CD14-positive monocyte (primary cell): Measurements from ENCODE around the gene FRAS1. TPM values are rescaled to one million over a fixed set of nuclear protein-coding genes. Genes with fewer than 3 reads are reported as not detected.
"Not testable (repeated sequence)": the region's sequence is repeated elsewhere in the genome, so short reads cannot be mapped to it uniquely, and the experiment has no call there.

ENCODE experiments used
- DNase-seq, 3 donors: peaks; one replicate each; pipeline ENCODE4 v3.0.0-alpha.2; 2011 to 2022
- H2AFZ ChIP-seq: 2 replicates; pipeline ENCODE4 v1.6.0; 2012; ENCODE audit warnings: mild to moderate bottlenecking, low read depth, low read length, inconsistent platforms; ENCODE audit not compliant: insufficient read depth, poor library complexity, severe bottlenecking
- H3K27ac ChIP-seq, 2 donors: 1 replicate in 1 of 2; 2 replicates in 1 of 2; pipeline ENCODE4 v1.5.1; 2012 to 2013; ENCODE audit warnings: low read length in 2 of 2, control low read depth in 1 of 2, inconsistent platforms in 1 of 2, low read depth in 1 of 2, mild to moderate bottlenecking in 1 of 2
- H3K27me3 ChIP-seq, 2 donors: one replicate each; pipeline versions ENCODE4 v1.6.0 to v1.6.1; 2011 to 2013; ENCODE audit warnings: low read length in 2 of 2; ENCODE audit not compliant: control insufficient read depth in 2 of 2, insufficient read depth in 2 of 2
- H3K36me3 ChIP-seq, 2 donors: replicated peaks in 1 of 2; 1 replicate in 1 of 2; 2 replicates in 1 of 2; pipeline versions ENCODE4 v1.5.1 to v1.6.1; 2012 to 2013; ENCODE audit warnings: low read length in 2 of 2, control low read depth in 1 of 2, inconsistent platforms in 1 of 2, mild to moderate bottlenecking in 1 of 2; ENCODE audit not compliant: insufficient read depth in 2 of 2, control insufficient read depth in 1 of 2
- H3K4me1 ChIP-seq, 2 donors: 1 replicate in 1 of 2; 2 replicates in 1 of 2; pipeline versions ENCODE4 v1.5.1 to v1.6.1; 2012 to 2013; ENCODE audit warnings: low read length in 2 of 2, control low read depth in 1 of 2, inconsistent platforms in 1 of 2, mild to moderate bottlenecking in 1 of 2, moderate library complexity in 1 of 2; ENCODE audit not compliant: insufficient read depth in 2 of 2, control insufficient read depth in 1 of 2
- H3K4me2 ChIP-seq: replicated peaks from 2 replicates; pipeline ENCODE3; 2012; ENCODE audit warnings: low read length, moderate library complexity, mild to moderate bottlenecking; ENCODE audit not compliant: poor library complexity, severe bottlenecking; ENCODE audit errors: extremely low read depth
- H3K4me3 ChIP-seq, 3 experiments: fragments of 200-600 bp in 1 of 3; sonication (generic) in 1 of 3; replicated peaks in 1 of 3; 1 replicate in 2 of 3; 2 replicates in 1 of 3; pipeline ENCODE4 v1.5.1; 2011 to 2013; ENCODE audit warnings: low read length in 3 of 3, mild to moderate bottlenecking in 3 of 3, control low read depth in 2 of 3, low read depth in 2 of 3, inconsistent platforms in 1 of 3, moderate library complexity in 1 of 3
- H3K79me2 ChIP-seq: 2 replicates; pipeline ENCODE4 v1.6.0; 2012; ENCODE audit warnings: mild to moderate bottlenecking, control low read depth, inconsistent platforms, low read length, moderate library complexity; ENCODE audit not compliant: insufficient read depth
- H3K9ac ChIP-seq: 2 replicates; pipeline ENCODE4 v1.6.0; 2017; ENCODE audit warnings: low read length, mild to moderate bottlenecking; ENCODE audit not compliant: insufficient read depth, poor library complexity, severe bottlenecking
- H3K9me3 ChIP-seq, 2 donors: replicated peaks in 1 of 2; 1 replicate in 1 of 2; 2 replicates in 1 of 2; pipeline versions ENCODE4 v1.5.1 to v1.6.1; 2012 to 2013; ENCODE audit warnings: low read length in 2 of 2, control low read depth in 1 of 2; ENCODE audit not compliant: control insufficient read depth in 1 of 2, insufficient read depth in 1 of 2
- H4K20me1 ChIP-seq: 2 replicates; pipeline ENCODE4 v1.6.0; 2012; ENCODE audit warnings: mild to moderate bottlenecking, low read length, control low read depth, moderate library complexity; ENCODE audit not compliant: insufficient read depth
- H3K27ac Mint-ChIP-seq, 7 donors: one replicate each; pipeline ENCODE4 v1.8.0; 2020; ENCODE audit warnings: mild to moderate bottlenecking in 7 of 7, mixed read lengths in 7 of 7, moderate library complexity in 6 of 7, inconsistent platforms in 2 of 7
- H3K27me3 Mint-ChIP-seq, 3 donors: one replicate each; pipeline ENCODE4 v1.8.0; 2021 to 2022; ENCODE audit warnings: low read depth in 3 of 3, mild to moderate bottlenecking in 3 of 3, mixed read lengths in 3 of 3, moderate library complexity in 3 of 3, inconsistent platforms in 1 of 3
- H3K36me3 Mint-ChIP-seq, 2 donors: one replicate each; pipeline ENCODE4 v1.8.0; 2020; ENCODE audit warnings: mixed read lengths in 2 of 2, inconsistent platforms in 1 of 2, mild to moderate bottlenecking in 1 of 2
- H3K4me1 Mint-ChIP-seq: one replicate; pipeline ENCODE4 v1.8.0; 2020; ENCODE audit warnings: mild to moderate bottlenecking, mixed read lengths
- H3K4me3 Mint-ChIP-seq, 2 donors: one replicate each; pipeline ENCODE4 v1.8.0; 2020; ENCODE audit warnings: mild to moderate bottlenecking in 2 of 2, mixed read lengths in 2 of 2, moderate library complexity in 1 of 2
- H3K9me3 Mint-ChIP-seq, 7 donors: one replicate each; pipeline ENCODE4 v1.8.0; 2020 to 2022; ENCODE audit warnings: mixed read lengths in 7 of 7, mild to moderate bottlenecking in 6 of 7, moderate library complexity in 6 of 7, inconsistent platforms in 2 of 7
- WGBS: methylation state at CpG from one replicate; pipeline ENCODE4 v1.1.5; 2013; ENCODE audit warnings: missing lambda C conversion rate; ENCODE audit not compliant: insufficient coverage; 5-methylcytosine and 5-hydroxymethylcytosine counted together
- intact Hi-C, 2 donors: fragments of 100-400 bp; cut with micrococcal nuclease; formaldehyde crosslinking; loops; one replicate each; pipeline versions ENCODE4 v1.15.0 to v1.15.1; 2023
- polyA plus RNA-seq, 3 donors: library from polyadenylated mRNA; depleted of rRNA in 1 of 3; unstranded in 2 of 3; stranded (reverse) in 1 of 3; fragments of 300-500 nt in 2 of 3; fragments of >200 nt in 1 of 3; fragmentation: Illumina TruSeq in 2 of 3; gene quantifications; 1 replicate in 2 of 3; 2 replicates in 1 of 3; pipeline ENCODE4 v1.2.3, GENCODE V29; 2012 to 2021
- TF ChIP-seq, protein P1 (sequence below): fragments of 200-600 bp; IDR thresholded peaks from one replicate; pipeline ENCODE4 v1.8.0; 2022; ENCODE audit warnings: antibody characterized with exemption, mild to moderate bottlenecking

The FRAS1 gene
- polyA plus RNA-seq, 3 donors = not detected

DNA sequence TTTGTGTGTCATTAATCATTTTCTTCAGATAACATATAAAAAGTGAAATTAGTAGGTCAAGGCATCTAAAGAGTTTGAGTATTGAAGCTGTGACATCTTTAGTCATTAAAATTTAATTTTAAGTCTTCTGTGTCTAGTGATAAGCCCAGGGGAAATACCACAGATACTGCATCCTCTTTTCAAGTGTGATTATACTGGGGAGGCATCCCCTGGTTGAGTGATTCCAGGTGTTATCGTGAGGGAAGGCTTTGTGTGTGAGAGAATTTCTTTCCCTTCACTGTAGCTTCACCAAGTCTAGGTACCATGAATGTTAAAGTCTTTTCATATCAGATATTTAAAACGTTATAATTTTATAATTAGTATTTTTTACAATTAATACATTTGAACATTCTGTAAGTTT is 193.4 kb downstream of the FRAS1 start:
- H3K9me3 ChIP-seq = peaks cover 15 to 19% of the 10 kb centered on the region in 2 donors
- Mint-ChIP-seq H3K36me3 (no peaks in the 10 kb centered on the region), H3K27ac (peak overlapping the region in 1 of 7 donors; percentile 11), H3K4me1 (no peaks in the 10 kb centered on the region), H3K4me3 (no peak overlapping the region), H3K9me3 (peaks cover 11 to 23% (median 14%) of the 10 kb centered on the region in 7 donors), H3K27me3 (peaks cover 0 to 3% (median 1%) of the 10 kb centered on the region in 3 donors)
- no peaks in the 10 kb centered on the region for H3K36me3 ChIP-seq
- intact Hi-C loops = no loop called here
- no peaks in the 10 kb centered on the region for H3K79me2 ChIP-seq
- H3K27ac ChIP-seq = no peak overlapping the region
- H3K4me3 ChIP-seq = no peak overlapping the region
- H3K9ac ChIP-seq = no peak overlapping the region
- H2AFZ ChIP-seq = no peak overlapping the region
- no peak overlapping the region for H3K4me2 ChIP-seq
- H3K4me1 ChIP-seq = no peaks in the 10 kb centered on the region
- no peaks in the 10 kb centered on the region for H3K27me3 ChIP-seq
- DNase-seq = no peak
- TF ChIP-seq, protein P1, sequence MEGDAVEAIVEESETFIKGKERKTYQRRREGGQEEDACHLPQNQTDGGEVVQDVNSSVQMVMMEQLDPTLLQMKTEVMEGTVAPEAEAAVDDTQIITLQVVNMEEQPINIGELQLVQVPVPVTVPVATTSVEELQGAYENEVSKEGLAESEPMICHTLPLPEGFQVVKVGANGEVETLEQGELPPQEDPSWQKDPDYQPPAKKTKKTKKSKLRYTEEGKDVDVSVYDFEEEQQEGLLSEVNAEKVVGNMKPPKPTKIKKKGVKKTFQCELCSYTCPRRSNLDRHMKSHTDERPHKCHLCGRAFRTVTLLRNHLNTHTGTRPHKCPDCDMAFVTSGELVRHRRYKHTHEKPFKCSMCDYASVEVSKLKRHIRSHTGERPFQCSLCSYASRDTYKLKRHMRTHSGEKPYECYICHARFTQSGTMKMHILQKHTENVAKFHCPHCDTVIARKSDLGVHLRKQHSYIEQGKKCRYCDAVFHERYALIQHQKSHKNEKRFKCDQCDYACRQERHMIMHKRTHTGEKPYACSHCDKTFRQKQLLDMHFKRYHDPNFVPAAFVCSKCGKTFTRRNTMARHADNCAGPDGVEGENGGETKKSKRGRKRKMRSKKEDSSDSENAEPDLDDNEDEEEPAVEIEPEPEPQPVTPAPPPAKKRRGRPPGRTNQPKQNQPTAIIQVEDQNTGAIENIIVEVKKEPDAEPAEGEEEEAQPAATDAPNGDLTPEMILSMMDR = no peak
- WGBS = no CpG with 5 or more reads among the region's 2 CpGs
- H4K20me1 ChIP-seq = no peaks in the 10 kb centered on the region

DNA sequence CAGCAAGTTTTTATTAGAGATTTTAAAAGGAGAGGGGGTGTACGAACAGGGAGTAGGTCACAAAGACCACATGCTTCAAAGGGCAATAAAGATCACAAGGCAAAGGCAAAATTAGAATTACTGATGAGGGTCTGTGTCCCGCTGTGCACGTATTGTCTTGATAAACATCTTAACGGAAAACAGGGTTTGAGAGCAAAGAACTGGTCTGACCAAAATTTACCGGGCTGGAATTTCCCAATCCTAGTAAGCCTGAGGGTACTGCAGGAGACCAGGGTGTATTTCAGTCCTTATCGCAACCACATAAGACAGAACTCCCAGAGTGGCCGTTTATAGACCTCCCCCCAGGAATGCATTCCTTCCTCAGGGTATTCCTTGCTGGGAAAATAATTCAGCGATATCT is 195.7 kb downstream of the FRAS1 start:
- H3K36me3 ChIP-seq, H3K4me2 ChIP-seq, H3K27me3 ChIP-seq, H3K27ac Mint-ChIP-seq, intact Hi-C loops, H3K36me3 Mint-ChIP-seq, H3K4me3 Mint-ChIP-seq, H3K27me3 Mint-ChIP-seq, H3K4me1 Mint-ChIP-seq, H4K20me1 ChIP-seq, H3K27ac ChIP-seq, H3K4me3 ChIP-seq, H3K79me2 ChIP-seq, H3K9ac ChIP-seq, H2AFZ ChIP-seq, DNase-seq, H3K4me1 ChIP-seq: not testable (repeated sequence)
- H3K9me3 ChIP-seq = peaks cover 15 to 19% of the 10 kb centered on the region in 2 donors
- WGBS = 87% methylated on average over 6 of the region's 8 CpGs
- H3K9me3 Mint-ChIP-seq = peaks cover 11 to 21% (median 13%) of the 10 kb centered on the region in 7 donors
